GM12878 (cell line): ENCODE results near the gene ERCC2. TPM values are rescaled to one million over a fixed set of nuclear protein-coding genes. Genes with fewer than 3 reads are reported as not detected.

Source experiments
- ATAC-seq: fragments of 200-7000 bp; cut with Tn5 transposase; 3 replicates; pipeline ENCODE4 v1.9.1; 2020; ENCODE audit warnings: mild to moderate bottlenecking, moderate library complexity
- BruUV-seq: library from RNA; stranded (reverse); fragments of 400-500 nt; replicated peaks from 2 replicates; lab custom pipeline; 2021; lab: Mats Ljungman, UMichigan
- CTCF ChIA-PET: fragments of 300-600 bp; sonication (Branson Sonifier 250); formaldehyde crosslinking; extraction: SDS; loops from one replicate; lab custom pipeline; 2021; ENCODE audit warnings: inconsistent platforms; lab: Yijun Ruan, JAX
- POLR2A ChIA-PET: fragments of 350-600 bp; formaldehyde crosslinking; extraction: SDS; loops from one replicate; lab custom pipeline; 2021; ENCODE audit warnings: inconsistent platforms; lab: Charles Lee
- RAD21 ChIA-PET: fragments of 300-600 bp; sonication (Branson Sonifier 250); formaldehyde crosslinking; loops from one replicate; lab custom pipeline; 2023; ENCODE audit warnings: antibody characterized with exemption; ENCODE audit not compliant: unreplicated experiment; lab: Charles Lee
- SMC1A ChIA-PET: fragments of 300-600 bp; sonication (Branson Sonifier 250); formaldehyde crosslinking; loops from one replicate; lab custom pipeline; 2023; ENCODE audit not compliant: unreplicated experiment, uncharacterized antibody; lab: Charles Lee
- DNase-seq: peaks from one replicate; pipeline ENCODE4 v3.0.0-alpha.2; 2011; ENCODE audit warnings: low read depth, low spot score
- FAIRE-seq: peaks from 3 replicates; lab custom pipeline; 2011; peaks lifted over from hg19 to GRCh38; lab: Jason Lieb, UNC
- H2AFZ ChIP-seq: 2 replicates; pipeline ENCODE4 v1.6.0; 2011; ENCODE audit warnings: low read depth, low read length, control low read depth; ENCODE audit not compliant: control insufficient read depth
- H3K27ac ChIP-seq: 2 replicates; pipeline ENCODE4 v1.5.1; 2011; ENCODE audit warnings: control low read depth; ENCODE audit not compliant: control insufficient read depth, insufficient read depth
- H3K27me3 ChIP-seq, 2 experiments: replicated peaks in 1 of 2; 2 replicates each; pipeline versions ENCODE4 v1.6.0 to v1.6.1; 2011; ENCODE audit warnings: low read length in 1 of 2; ENCODE audit not compliant: control insufficient read depth in 2 of 2, insufficient read depth in 2 of 2
- H3K36me3 ChIP-seq, 2 experiments: 2 replicates each; pipeline ENCODE4 v1.5.1; 2011; ENCODE audit warnings: low read length in 1 of 2; ENCODE audit not compliant: control insufficient read depth in 2 of 2, insufficient read depth in 2 of 2
- H3K4me1 ChIP-seq: 2 replicates; pipeline ENCODE4 v1.6.1; 2011; ENCODE audit warnings: mild to moderate bottlenecking, low read length, moderate library complexity, mixed read lengths; ENCODE audit not compliant: control insufficient read depth, insufficient read depth
- H3K4me2 ChIP-seq: 2 replicates; pipeline ENCODE4 v1.6.0; 2011; ENCODE audit warnings: control low read depth; ENCODE audit not compliant: control insufficient read depth, insufficient read depth
- H3K4me3 ChIP-seq: fragments of 200-600 bp; sonication (generic); 2 replicates; pipeline ENCODE4 v1.5.1; 2016
- H3K79me2 ChIP-seq: 2 replicates; pipeline ENCODE4 v1.6.0; 2011; ENCODE audit warnings: low read length; ENCODE audit not compliant: control insufficient read depth, insufficient read depth
- H3K9ac ChIP-seq: 2 replicates; pipeline ENCODE4 v1.8.0; 2011; ENCODE audit warnings: low read length, control low read depth, mixed read lengths; ENCODE audit not compliant: control insufficient read depth, insufficient read depth
- H3K9me3 ChIP-seq: replicated peaks from 3 replicates; pipeline ENCODE4 v1.5.1; 2011; ENCODE audit warnings: mild to moderate bottlenecking, low read length; ENCODE audit not compliant: control insufficient read depth, insufficient read depth
- H4K20me1 ChIP-seq: 2 replicates; pipeline ENCODE4 v1.6.0; 2011; ENCODE audit not compliant: control insufficient read depth, insufficient read depth
- BHLHE40 ChIP-seq, 2 experiments: fragments of 450-650 bp in 1 of 2; IDR thresholded peaks; 2 replicates each; pipeline ENCODE4 v1.6.1; 2011 to 2017; ENCODE audit warnings: low read depth in 2 of 2, borderline replicate concordance in 1 of 2, improper control_type of control experiment in 1 of 2, low read length in 1 of 2, mild to moderate bottlenecking in 1 of 2
- CREB1 ChIP-seq: IDR thresholded peaks from 2 replicates; pipeline ENCODE4 v1.6.1; 2012; ENCODE audit warnings: low read depth, mild to moderate bottlenecking, inconsistent platforms
- EGR1 ChIP-seq, 2 experiments: IDR thresholded peaks; 1 replicate in 1 of 2; 2 replicates in 1 of 2; pipeline ENCODE4 v1.6.1; 2011 to 2012; ENCODE audit warnings: low read depth in 2 of 2, low read length in 2 of 2, borderline replicate concordance in 1 of 2, mild to moderate bottlenecking in 1 of 2, moderate library complexity in 1 of 2
- FOXM1 ChIP-seq: IDR thresholded peaks from 2 replicates; pipeline ENCODE4 v1.6.1; 2012; ENCODE audit warnings: low read depth, mild to moderate bottlenecking, inconsistent platforms, low read length, moderate library complexity
- GATAD2B ChIP-seq: fragments of 450-650 bp; conservative IDR thresholded peaks from 2 replicates; pipeline ENCODE4 v1.6.1; 2017; ENCODE audit warnings: low read depth, mild to moderate bottlenecking, moderate library complexity
- IKZF1 ChIP-seq: fragments of 450-650 bp; conservative IDR thresholded peaks from 2 replicates; pipeline ENCODE4 v1.6.1; 2017; ENCODE audit warnings: antibody characterized with exemption, mild to moderate bottlenecking
- IKZF2 ChIP-seq, 2 experiments: fragments of 450-650 bp; IDR thresholded peaks; 2 replicates each; pipeline ENCODE4 v1.6.1; 2017; ENCODE audit warnings: mild to moderate bottlenecking in 2 of 2, moderate library complexity in 2 of 2
- LARP7 ChIP-seq: fragments of 450-650 bp; IDR thresholded peaks from 2 replicates; pipeline ENCODE4 v1.6.1; 2017; ENCODE audit warnings: mild to moderate bottlenecking
- MEF2B ChIP-seq: fragments of 450-650 bp; IDR thresholded peaks from 2 replicates; pipeline ENCODE4 v1.6.1; 2018; ENCODE audit warnings: mild to moderate bottlenecking, moderate library complexity; ENCODE audit not compliant: partially characterized antibody, poor library complexity, severe bottlenecking
- MTA2 ChIP-seq: fragments of 450-650 bp; IDR thresholded peaks from 2 replicates; pipeline ENCODE4 v1.6.1; 2016; ENCODE audit warnings: low read depth, mild to moderate bottlenecking, moderate library complexity
- POLR2AphosphoS5 ChIP-seq: IDR thresholded peaks from 2 replicates; pipeline ENCODE4 v1.6.1; 2011; ENCODE audit warnings: mild to moderate bottlenecking, low read length, inconsistent platforms
- RAD51 ChIP-seq: fragments of 450-650 bp; IDR thresholded peaks from 2 replicates; pipeline ENCODE4 v1.6.1; 2016; ENCODE audit warnings: moderate library complexity, mild to moderate bottlenecking, inconsistent platforms
- WGBS: methylation state at CpG from one replicate; pipeline ENCODE4 v1.1.6; 2016; ENCODE audit warnings: low lambda C conversion rate; ENCODE audit not compliant: insufficient replicate concordance, insufficient coverage; ENCODE audit errors: missing lambda C conversion rate; 5-methylcytosine and 5-hydroxymethylcytosine counted together
- in situ Hi-C: fragments of 300-500 bp; cut with MboI; formaldehyde crosslinking; loops from 9 replicates; pipeline ENCODE4 v1.14.3; 2018; ENCODE audit warnings: mixed read lengths
- intact Hi-C: fragments of 100-400 bp; cut with micrococcal nuclease; formaldehyde crosslinking; loops from one replicate; pipeline ENCODE4 v1.14.2; 2022; ENCODE audit not compliant: unreplicated experiment
- polyA plus RNA-seq, 11 experiments: library from polyadenylated mRNA; depleted of rRNA in 4 of 11; unstranded in 6 of 11; stranded (reverse) in 5 of 11; fragments of >200 nt; fragmentation: Nextera tagmentation in 4 of 11; fragmentation: Illumina TruSeq in 1 of 11; extraction: Ambion mirVana in 4 of 11; extraction: Trizol in 1 of 11; gene quantifications; 1 replicate in 1 of 11; 2 replicates in 10 of 11; pipeline versions ENCODE4 v1.2.1 to v1.2.3, GENCODE V29; 2011 to 2016; ENCODE audit warnings: inconsistent platforms in 2 of 11, missing spikeins in 2 of 11, low read depth in 1 of 11
- total RNA-seq, 4 experiments: library from RNA; depleted of rRNA in 3 of 4; stranded (reverse); fragments of >200 nt in 3 of 4; fragmentation: Illumina TruSeq in 1 of 4; extraction: Trizol in 1 of 4; gene quantifications; 2 replicates each; pipeline versions ENCODE4 v1.2.1 to v1.2.3, GENCODE V29; 2013 to 2021

The ERCC2 gene
- total and polyA plus RNA-seq, 10 of the 15 experiments (the other 5 are each of a cell fraction or from before 2014, with no cell fraction given) = 1.3 to 40.1 (median 15.6) TPM

DNA sequence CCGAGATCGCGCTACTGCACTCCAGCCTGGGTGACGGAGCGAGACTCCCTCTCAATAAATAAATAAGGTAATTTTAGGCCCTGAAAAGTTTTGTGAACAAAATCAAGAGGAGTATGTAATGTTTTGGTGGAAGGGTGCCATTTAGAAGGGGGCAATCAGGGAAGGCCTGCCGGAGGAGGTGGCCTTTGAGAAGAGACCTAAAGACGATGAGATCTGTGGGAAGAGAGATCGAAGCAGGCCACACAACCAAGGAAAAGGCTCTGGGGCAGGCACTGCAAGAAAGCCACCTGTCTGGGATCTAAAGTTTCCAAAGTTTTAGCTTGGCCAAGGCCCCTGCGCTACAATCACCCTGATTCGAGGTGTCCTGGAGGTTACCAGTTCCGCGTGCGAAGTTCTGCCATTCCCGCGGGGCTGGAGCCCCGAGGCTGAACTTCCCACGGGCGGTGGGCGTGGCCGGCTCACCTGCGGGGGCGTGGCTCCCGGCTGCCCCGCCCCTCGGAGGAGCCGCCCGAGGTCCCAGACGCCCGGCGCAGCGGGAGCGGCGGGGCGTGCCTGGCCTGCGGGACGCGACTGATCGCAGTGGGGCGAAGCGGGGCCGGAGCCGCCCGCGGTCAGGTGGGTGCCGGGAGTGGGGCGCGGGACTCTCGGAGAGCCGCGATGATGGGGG, 30.0 kb downstream of the ERCC2 start, which contains the start of gene KLC3:
TSS of gene KLC3 (plus strand) at position 519 of the 667 bp plus-strand sequence. CDS start 4,792 bp downstream, outside the sequence.
- no peaks in the 10 kb centered on the region for H3K9me3 ChIP-seq
- CTCF ChIA-PET = no interaction called here
- no TSS peak for BruUV-seq
- H4K20me1 ChIP-seq = no peaks in the 10 kb centered on the region
- H3K27me3 ChIP-seq = 0 out of 4 replicates have a peak, but pooled peaks cover 0 to 1% of the 10 kb centered on the region in 2 experiments
- H3K4me3 ChIP-seq = peak within 1 kb of the TSS; percentile 1; the same call in 1 of the 2 replicates
- H3K27ac ChIP-seq = no peak within 1 kb of the TSS
- SMC1A ChIA-PET = no interaction called here
- ATAC-seq = peak; percentile 17; the same call in 1 of the 3 replicates
- WGBS = 12% methylated on average over 34 of the region's 50 CpGs
- no peak for DNase-seq
- H2AFZ ChIP-seq = no peak within 1 kb of the TSS
- in situ Hi-C loops = no loop called here
- H3K4me2 ChIP-seq = peak within 1 kb of the TSS; percentile 70
- RAD21 ChIA-PET = interaction anchor here (1.9 kb wide), 1 partner anchor 281 kb away, joined by 5 read pairs; no protein-coding TSS in a partner anchor
- POLR2A ChIA-PET = no interaction called here
- no peaks in the 10 kb centered on the region for H3K79me2 ChIP-seq
- no peaks in the 10 kb centered on the region for H3K36me3 ChIP-seq
- no peak within 1 kb of the TSS for H3K9ac ChIP-seq
- peak; percentile 13 for FAIRE-seq
- intact Hi-C loops = no loop called here
- TF ChIP-seq EGR1 (IDR thresholded peaks at IDR 0.05; ENCODE audit: borderline replicate concordance in 1 of 2, low read depth in 2 of 2, low read length in 2 of 2) (0 out of 3 replicates have a peak, but pooled peaks of 1 of the 2 experiments have one; percentile 21), GATAD2B (no peak), MEF2B (no peak), IKZF2 (IDR thresholded peaks at IDR 0.05) (no peak), CREB1 (no peak), LARP7 (0 out of 2 replicates have a peak, but pooled peaks have one; percentile 15), POLR2AphosphoS5 (no peak), RAD51 (no peak), MTA2 (no peak), FOXM1 (no peak), BHLHE40 (IDR thresholded peaks at IDR 0.05; ENCODE audit: borderline replicate concordance in 1 of 2, low read depth in 2 of 2, low read length in 1 of 2) (peak in 1 of 2 experiments; percentile 76; a peak in 2 of 4 replicates), IKZF1 (0 out of 2 replicates have a peak, but pooled peaks have one; percentile 17)
- H3K4me1 ChIP-seq = peaks cover 3% of the 10 kb centered on the region; the same call in 1 of the 2 replicates
